ENCODE results near the gene GOLT1B.
"Not testable (repeated sequence)": the region's sequence is repeated elsewhere in the genome, so short reads cannot be mapped to it uniquely, and the experiment has no call there.

GOLT1B gene

GRCh38 chr12:21501258-21502163 lies at the start of gene GOLT1B, which contains the start of gene RECQL:
TSS of gene GOLT1B (plus strand) at chr12:21501789. CDS start at chr12:21501924, 135 bp downstream.
TSS of gene RECQL (minus strand) at chr12:21501635. CDS start at chr12:21499570, 2,065 bp downstream.
- peak; percentile 74 to 77 for DNase-seq (ENCODE audit: low read depth in 2 of 2, low spot score in 1 of 2)

DNA sequence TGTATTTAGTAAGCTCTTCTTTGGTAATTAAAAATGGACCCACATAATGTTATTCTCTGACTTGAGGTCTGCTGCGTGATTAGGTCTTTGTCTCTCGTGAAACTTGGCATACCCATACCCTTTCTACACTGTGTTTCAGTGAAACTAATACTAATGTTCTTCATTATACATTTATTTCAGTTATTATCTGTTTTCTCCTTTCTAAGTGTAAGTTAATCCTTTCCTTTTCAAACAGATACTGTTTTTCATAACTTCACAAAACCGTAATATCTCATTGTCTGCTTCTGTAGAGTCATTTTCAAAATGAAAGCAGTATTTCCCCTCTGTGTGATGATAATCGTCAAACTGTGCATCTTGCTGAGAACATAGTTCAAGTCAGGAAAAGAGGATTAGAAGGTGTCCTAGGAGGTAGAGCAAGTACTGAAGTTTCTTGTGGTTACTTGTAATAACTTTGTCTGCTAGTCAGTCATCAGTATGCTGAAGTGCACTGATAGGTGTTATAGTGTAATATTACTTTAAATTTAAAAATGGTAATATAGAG lies 48.2 kb upstream of the GOLT1B start:
- DNase-seq (ENCODE audit: low read depth in 2 of 2, low spot score in 1 of 2): no peak

- DNase-seq (ENCODE audit: low read depth in 2 of 2, low spot score in 1 of 2): peak; percentile 5 to 20
These were observed 45.3 kb upstream of the GOLT1B start for GRCh38 chr12:21456291-21456780.

- no peak for DNase-seq (ENCODE audit: low read depth in 2 of 2, low spot score in 1 of 2)
These were observed 42.1 kb upstream of the GOLT1B start for GRCh38 chr12:21459474-21459873.

DNA sequence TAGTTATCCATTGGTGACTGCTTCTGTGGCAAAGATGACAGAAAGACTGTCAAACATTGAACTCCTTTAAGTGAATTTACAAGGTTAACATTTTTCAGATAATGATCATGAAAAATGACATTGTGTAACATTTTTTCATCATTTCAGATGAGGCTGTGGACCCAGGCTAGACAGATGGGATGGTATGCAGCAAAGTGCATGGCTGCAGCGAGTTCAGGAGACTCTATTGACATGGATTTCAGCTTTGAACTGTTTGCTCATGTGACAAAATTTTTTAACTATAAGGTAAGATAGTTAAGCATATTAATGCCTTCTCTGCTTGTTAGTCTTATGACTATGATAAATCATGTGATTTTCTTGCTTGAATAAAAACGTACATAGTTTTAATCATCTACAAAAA lies 34.3 kb upstream of the GOLT1B start:
- not testable (repeated sequence) for DNase-seq (ENCODE audit: low read depth in 2 of 2, low spot score in 1 of 2)

DNA sequence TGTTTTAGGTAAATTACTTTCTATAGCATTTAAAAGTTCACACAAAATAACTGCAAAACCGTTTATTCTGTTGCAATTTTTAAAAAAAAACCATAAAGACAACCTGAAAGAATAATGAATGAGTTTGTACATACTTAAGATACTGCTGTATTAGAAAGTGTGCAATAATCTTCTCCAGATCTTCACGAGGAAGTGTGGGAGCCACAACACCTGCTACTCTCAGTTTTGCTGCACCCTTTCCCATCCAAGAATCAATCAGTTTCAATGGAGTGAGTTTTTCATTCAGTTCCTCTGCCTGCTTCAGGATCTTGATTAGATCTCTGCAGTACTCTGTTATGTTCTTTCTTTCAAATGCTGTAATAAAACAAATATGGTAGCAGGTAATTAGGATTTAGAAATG lies 30.3 kb upstream of the GOLT1B start:
- DNase-seq (ENCODE audit: low read depth in 2 of 2, low spot score in 1 of 2): no peak

- no peak for DNase-seq (ENCODE audit: low read depth in 2 of 2, low spot score in 1 of 2)
These were observed 29.3 kb upstream of the GOLT1B start for GRCh38 chr12:21472197-21472823.

GRCh38 chr12:21475552-21475951 lies 26.0 kb upstream of the GOLT1B start:
- no peak for DNase-seq (ENCODE audit: low read depth in 2 of 2, low spot score in 1 of 2)

DNA sequence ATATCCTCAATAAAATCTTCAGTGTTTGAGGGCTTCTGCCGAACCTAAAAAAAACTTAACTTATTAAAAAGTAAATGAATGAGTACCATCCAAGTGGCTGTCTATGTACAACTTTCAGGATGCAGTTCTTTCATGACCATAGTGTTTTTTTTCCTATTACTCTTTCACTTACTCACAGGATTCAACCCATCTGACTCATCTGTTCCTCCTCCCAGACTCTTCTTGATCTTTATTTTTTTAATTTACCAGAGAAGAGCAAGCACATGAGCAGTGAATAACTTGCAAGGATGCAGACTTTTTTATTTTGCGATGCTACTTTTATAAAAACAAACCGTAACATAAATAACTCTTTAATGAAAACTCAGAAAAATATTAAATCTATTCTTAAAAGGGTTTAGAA lies 24.6 kb upstream of the GOLT1B start:
- no peak for DNase-seq (ENCODE audit: low read depth in 2 of 2, low spot score in 1 of 2)

DNA sequence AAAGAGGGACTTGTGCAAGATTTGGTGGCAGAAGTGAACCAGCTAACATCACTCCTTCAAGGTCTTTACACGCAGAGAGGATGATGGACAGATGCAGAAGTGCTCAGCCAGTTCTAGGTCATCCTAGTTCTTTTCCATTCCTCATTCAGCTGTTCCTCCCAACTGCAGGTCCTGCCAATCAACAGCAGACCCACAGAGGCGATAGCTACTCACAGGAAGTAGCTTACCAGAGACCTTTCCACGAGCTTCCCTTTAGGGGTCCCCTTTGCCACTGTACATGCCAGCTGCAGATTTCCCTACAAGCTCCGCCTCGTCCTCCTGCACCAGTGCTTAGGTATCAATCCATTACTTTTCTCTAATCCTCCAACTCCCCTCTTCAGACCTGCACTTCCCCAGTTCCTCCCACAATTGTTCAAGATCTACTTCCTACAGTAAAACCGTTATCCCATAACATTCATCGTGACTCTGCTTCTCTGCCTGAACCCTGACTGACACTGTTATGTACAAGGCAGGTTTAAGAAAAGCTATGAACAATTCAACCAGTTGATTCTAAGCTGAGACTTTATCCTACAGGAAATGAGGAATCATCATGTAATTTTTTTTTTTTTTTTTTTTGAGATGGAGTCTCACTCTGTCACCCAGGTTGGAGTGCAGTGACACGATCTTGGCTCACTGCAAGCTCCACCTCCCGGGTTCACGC lies 22.7 kb upstream of the GOLT1B start:
- no peak for DNase-seq (ENCODE audit: low read depth in 2 of 2, low spot score in 1 of 2)

- DNase-seq (ENCODE audit: low read depth in 2 of 2, low spot score in 1 of 2): no peak
These were observed 18.1 kb upstream of the GOLT1B start for GRCh38 chr12:21483531-21483930.

DNA sequence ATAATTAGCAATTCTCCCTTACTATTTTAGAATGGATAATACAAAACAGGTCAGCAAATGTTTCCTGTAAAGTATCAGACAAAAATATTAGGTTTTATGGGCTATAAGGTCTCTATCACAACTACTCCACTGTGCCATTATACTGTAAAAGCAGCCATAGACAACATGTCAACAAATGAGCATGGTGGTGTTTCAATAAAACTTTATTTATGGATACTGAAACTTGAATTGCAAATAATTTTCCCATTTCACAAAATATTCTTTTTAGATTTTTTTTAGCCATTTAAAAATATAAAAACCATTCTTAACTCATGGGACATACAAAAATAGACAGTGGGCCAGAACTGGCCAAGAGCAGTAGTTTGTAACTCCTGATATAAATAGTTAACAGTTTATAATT lies 15.6 kb upstream of the GOLT1B start:
- DNase-seq (ENCODE audit: low read depth in 2 of 2, low spot score in 1 of 2): no peak

DNA sequence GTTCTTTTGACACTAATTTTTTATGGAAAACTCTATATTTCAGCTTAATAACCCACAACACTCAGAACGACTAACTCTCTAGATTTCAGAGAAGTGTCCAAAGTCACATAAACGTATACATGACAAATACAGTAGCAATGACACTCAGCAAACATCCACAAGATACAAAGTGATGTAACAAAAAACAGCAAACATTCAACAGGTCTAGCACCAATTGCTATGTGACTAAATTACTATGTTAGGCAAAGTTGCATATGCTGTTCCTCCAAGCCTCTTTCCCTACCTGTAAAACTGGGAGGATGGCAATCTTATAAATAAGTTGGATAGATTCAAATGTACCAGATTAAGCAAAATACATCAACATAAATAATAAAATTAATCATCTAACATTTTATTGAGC lies 1.8 kb upstream of the GOLT1B start:
- no peak for DNase-seq (ENCODE audit: low read depth in 2 of 2, low spot score in 1 of 2)

DNA sequence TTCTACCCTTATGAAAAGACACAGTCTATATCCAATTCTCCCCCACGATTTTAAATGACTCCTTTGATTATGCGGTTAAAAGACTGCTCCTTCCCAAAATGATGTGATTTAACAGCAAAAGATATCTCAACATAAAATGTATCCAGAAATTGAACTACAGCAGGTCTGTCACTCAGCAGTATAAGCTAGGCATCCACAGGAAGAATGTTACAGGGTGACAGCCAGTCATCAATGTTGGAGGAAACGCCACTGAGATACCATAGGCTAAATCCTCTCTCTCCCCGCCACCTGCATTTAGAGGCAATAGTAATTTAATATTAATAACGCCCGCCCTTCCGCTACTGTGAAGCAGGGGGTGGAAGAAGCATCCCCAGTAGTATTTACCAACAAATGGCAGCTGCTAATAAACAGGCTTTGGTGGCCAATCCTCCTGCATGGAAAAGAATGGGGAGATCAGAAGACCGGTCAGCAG lies 767 bp upstream of the GOLT1B start:
- peak in 1 of 2 donors; percentile 1 for DNase-seq (ENCODE audit: low read depth in 2 of 2, low spot score in 1 of 2)

GRCh38 chr12:21502164-21502496 lies 541 bp downstream of the GOLT1B start:
- DNase-seq (ENCODE audit: low read depth in 2 of 2, low spot score in 1 of 2): peak; percentile 3 to 4

GRCh38 chr12:21502872-21503271 lies 1.3 kb downstream of the GOLT1B start:
- no peak for DNase-seq (ENCODE audit: low read depth in 2 of 2, low spot score in 1 of 2)

GRCh38 chr12:21505888-21506287 lies 4.3 kb downstream of the GOLT1B start:
- DNase-seq (ENCODE audit: low read depth in 2 of 2, low spot score in 1 of 2): no peak

- DNase-seq (ENCODE audit: low read depth in 2 of 2, low spot score in 1 of 2): no peak
These were observed 6.3 kb downstream of the GOLT1B start for GRCh38 chr12:21507849-21508248.

DNA sequence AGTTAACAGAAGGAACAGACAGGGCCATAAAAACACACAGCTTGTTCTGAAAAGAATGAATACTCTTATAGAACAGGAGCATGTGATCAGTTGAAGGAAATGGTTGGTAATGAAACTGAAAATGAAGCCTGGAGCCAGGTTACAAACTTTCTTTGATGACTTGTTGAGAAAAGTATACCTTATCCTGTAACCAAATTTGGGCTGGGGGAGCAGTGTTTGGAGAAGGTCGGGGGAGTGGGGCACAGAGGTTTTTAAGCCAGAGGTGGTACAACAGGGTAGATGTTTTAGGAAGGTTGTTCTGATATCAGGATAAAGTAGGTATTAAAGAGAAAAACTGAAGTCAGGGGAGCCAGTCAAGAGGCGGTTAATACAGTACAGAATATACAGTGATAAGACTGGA lies 8.2 kb downstream of the GOLT1B start:
- no peak for DNase-seq (ENCODE audit: low read depth in 2 of 2, low spot score in 1 of 2)

- no peak for DNase-seq (ENCODE audit: low read depth in 2 of 2, low spot score in 1 of 2)
These were observed 14.7 kb downstream of the GOLT1B start for GRCh38 chr12:21516281-21516680.

- DNase-seq (ENCODE audit: low read depth in 2 of 2, low spot score in 1 of 2): no peak
These were observed 16.9 kb downstream of the GOLT1B start for GRCh38 chr12:21518451-21518850.

All from stimulated activated CD8-positive, alpha-beta memory T cell treated with anti-CD3 and anti-CD28 coated beads, Interleukin-4, amount 100 ng/mL, for 4 hours (primary cell).